C4-2B (cell line): ENCODE data around the gene CADM1.
"Not testable (repeated sequence)": the region's sequence is repeated elsewhere in the genome, so short reads cannot be mapped to it uniquely, and the experiment has no call there.

Source experiments
- H3K27ac ChIP-seq: fragments of 450-650 bp; 2 replicates; pipeline ENCODE4 v1.5.1; 2017
- ZFX ChIP-seq: fragments of 450-650 bp; IDR thresholded peaks from 2 replicates; pipeline ENCODE4 v1.6.1; 2017
- TF ChIP-seq, protein P1 (sequence below): fragments of 450-650 bp; conservative IDR thresholded peaks from 2 replicates; pipeline ENCODE4 v1.5.1; 2017; ENCODE audit warnings: mild to moderate bottlenecking

CADM1 gene

DNA sequence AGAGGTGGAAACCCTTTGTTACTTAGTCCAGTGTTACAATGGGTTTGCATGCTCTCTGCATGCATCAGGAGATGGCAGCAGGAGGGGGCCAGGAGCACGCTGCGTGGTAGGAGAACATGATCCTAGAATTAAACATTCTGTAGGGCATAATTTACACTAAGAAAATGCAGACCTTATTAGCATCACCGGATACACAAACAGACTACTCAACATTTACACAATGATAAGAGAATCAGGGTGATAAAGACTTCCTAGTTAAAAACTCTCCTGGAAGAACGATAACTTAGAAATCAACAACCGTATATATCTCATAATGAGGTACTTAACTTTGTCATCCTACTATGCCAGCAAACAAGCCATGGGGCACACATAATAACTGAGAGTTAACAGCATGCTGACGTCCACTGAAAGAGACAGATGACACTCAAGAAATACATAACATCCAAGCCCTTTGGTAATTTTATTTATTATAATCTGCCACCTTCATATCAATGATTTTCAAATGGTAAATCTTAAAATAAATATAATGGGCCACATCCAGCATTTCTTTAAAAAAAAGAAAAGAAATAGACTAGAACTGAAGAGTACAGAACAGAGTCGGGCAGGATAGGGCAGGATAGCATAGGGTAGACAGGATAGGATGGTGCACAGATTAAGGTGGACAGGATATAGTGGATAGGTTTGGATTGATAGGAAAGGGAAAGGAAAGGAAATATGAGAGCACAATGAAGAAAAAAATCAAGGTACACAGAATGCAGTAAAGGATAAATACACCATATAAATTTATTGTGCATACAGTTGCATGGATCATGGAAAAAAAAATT is 27.5 kb downstream of the CADM1 start:
- H3K27ac ChIP-seq, result no peak overlapping the region
- no peak for TF ChIP-seq ZFX
- TF ChIP-seq, protein P1, sequence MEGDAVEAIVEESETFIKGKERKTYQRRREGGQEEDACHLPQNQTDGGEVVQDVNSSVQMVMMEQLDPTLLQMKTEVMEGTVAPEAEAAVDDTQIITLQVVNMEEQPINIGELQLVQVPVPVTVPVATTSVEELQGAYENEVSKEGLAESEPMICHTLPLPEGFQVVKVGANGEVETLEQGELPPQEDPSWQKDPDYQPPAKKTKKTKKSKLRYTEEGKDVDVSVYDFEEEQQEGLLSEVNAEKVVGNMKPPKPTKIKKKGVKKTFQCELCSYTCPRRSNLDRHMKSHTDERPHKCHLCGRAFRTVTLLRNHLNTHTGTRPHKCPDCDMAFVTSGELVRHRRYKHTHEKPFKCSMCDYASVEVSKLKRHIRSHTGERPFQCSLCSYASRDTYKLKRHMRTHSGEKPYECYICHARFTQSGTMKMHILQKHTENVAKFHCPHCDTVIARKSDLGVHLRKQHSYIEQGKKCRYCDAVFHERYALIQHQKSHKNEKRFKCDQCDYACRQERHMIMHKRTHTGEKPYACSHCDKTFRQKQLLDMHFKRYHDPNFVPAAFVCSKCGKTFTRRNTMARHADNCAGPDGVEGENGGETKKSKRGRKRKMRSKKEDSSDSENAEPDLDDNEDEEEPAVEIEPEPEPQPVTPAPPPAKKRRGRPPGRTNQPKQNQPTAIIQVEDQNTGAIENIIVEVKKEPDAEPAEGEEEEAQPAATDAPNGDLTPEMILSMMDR, result no peak

DNA sequence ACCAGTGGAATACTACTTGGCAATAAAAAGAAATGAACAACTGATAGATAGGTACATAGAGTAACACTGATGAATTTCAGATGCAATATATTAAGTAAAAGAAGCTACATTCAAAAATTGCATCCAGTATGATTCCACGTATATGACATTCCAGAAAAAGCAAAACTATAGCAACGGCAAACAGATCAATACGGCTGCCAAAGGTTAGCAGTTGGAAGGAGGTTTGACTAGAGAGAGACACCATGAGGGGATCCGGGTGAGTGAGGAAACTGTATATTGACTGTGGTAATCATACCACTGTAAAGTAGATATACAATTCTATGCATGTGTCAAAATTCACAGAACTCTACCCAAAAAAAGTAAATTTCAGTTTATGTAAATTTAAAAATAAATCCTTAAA is 28.7 kb downstream of the CADM1 start:
- TF ChIP-seq ZFX, result no peak
- TF ChIP-seq, protein P1, result no peak
- no peak overlapping the region for H3K27ac ChIP-seq

DNA sequence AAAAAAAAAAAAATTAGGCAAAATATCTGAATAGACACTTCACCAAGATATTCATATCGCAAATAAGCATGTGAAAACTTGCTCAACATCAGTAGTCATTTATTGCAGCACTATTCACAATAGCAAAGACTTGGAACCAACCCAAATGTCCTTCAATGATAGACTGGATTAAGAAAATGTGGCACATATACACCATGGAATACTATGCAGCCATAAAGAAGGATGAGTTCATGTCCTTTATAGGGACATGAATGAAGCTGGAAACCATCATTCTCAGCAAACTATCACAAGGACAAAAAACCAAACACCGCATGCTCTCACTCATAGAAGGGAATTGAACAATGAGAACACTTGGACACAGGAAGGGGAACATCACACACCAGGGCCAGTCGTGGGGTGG is 29.9 kb downstream of the CADM1 start:
- H3K27ac ChIP-seq, result not testable (repeated sequence)

DNA sequence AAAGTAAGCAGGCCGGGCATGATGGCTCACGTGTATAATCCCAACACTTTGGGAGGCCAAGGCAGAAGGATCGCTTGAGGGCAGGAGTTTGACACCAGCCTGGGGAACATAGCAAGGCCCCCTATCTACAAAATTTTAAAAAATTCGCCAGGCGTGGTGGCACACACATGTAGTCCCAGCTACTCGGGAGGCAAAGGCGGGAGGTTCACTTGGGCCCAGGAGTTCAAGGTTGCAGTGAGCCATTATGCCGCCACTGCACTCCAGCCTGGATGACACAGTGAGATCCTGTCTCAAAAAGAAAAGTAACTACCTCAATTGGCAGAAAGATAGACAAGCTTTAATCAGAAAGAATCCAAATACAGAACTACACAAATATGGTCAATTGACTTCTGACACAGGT is 31.0 kb downstream of the CADM1 start:
- no peak overlapping the region for H3K27ac ChIP-seq
- TF ChIP-seq, protein P1, result no peak
- TF ChIP-seq ZFX, result no peak

DNA sequence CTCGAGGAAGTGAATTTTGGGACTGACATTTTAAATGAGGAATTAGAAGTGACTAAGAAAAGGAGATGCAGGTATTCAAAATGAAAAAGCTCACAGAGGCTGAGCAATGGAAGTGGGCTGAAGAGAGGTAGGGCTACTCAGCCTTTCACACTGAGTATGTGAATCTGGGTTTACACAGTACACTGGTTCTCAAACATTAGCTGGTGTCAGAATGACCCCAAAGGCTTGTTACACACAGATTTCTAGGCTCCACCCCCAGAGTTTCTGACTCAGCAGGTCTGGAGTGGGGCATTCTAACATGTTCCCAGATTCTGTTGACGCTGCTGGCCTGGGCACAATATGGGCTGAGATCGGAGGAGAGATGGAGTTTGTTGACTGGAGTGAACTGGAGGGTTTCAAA is 32.8 kb downstream of the CADM1 start:
- no peak overlapping the region for H3K27ac ChIP-seq
- TF ChIP-seq, protein P1, result no peak
- no peak for TF ChIP-seq ZFX

DNA sequence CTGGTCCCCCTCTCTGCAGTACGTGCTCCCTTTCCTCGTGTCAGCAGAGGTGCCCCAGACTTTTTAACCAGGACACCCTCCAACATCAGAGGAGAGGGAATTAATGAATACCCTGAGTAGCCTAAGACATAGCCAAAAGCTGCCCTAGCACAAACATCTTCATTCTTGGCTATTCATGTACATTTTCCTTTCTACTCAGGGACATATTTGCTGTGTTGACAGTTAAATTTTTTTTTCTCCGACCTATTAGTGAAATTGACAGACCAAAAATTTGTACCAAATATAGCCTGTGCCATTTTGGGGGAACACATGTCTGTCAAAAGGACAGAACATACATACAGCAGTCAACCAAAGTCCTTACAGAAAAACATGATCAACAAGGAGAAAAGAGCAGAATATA is 33.3 kb downstream of the CADM1 start:
- TF ChIP-seq ZFX, result no peak
- TF ChIP-seq, protein P1, result no peak

DNA sequence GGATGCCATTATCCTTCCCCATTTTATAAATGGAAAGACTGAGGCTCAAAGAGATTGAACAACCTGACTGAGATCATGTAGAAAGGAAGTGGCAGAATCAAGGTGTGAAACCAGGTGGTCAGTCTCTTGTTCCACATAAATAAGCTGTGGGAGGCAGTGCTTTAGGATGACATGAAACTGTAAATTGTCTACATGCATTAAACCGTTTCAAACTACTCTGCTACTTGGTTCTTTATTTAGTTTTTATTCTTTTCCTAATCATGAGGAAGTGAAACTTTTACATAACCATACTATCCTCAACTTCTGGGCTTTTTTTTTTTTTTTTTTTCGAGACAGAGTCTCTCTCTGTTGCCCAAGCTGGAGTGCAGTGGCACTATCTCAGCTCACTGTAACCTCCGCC is 34.9 kb downstream of the CADM1 start:
- TF ChIP-seq, protein P1, result no peak
- TF ChIP-seq ZFX, result no peak
- H3K27ac ChIP-seq, result no peak overlapping the region

More for the DNA sequence above, 33.3 kb downstream of the CADM1 start:
- H3K27ac ChIP-seq, result no peak overlapping the region

DNA sequence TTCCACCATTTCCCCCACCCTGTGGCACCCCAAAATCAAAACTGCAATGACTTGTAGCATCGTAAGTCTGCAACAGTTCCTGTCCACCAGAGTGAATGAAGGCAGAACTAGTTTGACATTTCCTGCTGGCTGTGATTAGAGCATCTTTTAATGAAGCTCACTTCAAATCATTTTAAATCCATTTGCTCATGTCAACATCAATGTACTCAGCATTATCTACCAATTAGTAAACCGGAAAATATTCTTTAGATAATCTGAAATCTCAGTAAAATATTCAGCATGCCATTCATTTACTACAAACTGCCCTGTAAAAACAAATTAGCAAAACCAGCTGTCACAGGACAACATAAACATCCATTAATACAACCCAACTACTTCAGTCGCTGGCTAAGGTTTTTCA is 38.1 kb downstream of the CADM1 start:
- H3K27ac ChIP-seq, result no peak overlapping the region
- TF ChIP-seq, protein P1, result no peak
- no peak for TF ChIP-seq ZFX
